Endothelial cell of umbilical vein (primary cell): ENCODE data around the gene SLC4A2.

ENCODE experiments used
- EZH2 ChIP-seq: IDR thresholded peaks from 2 replicates; pipeline ENCODE4 v1.6.1; 2012; ENCODE audit warnings: borderline replicate concordance, low read depth, mild to moderate bottlenecking, moderate library complexity, low read length, inconsistent platforms; ENCODE audit not compliant: severe bottlenecking
- GATA2 ChIP-seq: IDR thresholded peaks from 2 replicates; pipeline ENCODE4 v1.7.0; 2011; ENCODE audit warnings: low read depth, mild to moderate bottlenecking, moderate library complexity, mixed read lengths, low read length; ENCODE audit not compliant: insufficient read length, insufficient read depth
- POLR2A ChIP-seq: IDR thresholded peaks from 2 replicates; pipeline ENCODE4 v1.6.1; 2012; ENCODE audit warnings: low read depth, mild to moderate bottlenecking, control low read depth, low read length
- TF ChIP-seq, protein P1 (sequence below), 2 donors: IDR thresholded peaks; 1 replicate in 1 of 2; 2 replicates in 1 of 2; pipeline ENCODE4 v1.5.1; 2011; ENCODE audit warnings: low read length in 2 of 2, mild to moderate bottlenecking in 2 of 2, moderate library complexity in 2 of 2, control low read depth in 1 of 2, inconsistent platforms in 1 of 2, low read depth in 1 of 2; ENCODE audit not compliant: insufficient read depth in 1 of 2; ENCODE audit errors: extremely low read depth in 1 of 2

DNA sequence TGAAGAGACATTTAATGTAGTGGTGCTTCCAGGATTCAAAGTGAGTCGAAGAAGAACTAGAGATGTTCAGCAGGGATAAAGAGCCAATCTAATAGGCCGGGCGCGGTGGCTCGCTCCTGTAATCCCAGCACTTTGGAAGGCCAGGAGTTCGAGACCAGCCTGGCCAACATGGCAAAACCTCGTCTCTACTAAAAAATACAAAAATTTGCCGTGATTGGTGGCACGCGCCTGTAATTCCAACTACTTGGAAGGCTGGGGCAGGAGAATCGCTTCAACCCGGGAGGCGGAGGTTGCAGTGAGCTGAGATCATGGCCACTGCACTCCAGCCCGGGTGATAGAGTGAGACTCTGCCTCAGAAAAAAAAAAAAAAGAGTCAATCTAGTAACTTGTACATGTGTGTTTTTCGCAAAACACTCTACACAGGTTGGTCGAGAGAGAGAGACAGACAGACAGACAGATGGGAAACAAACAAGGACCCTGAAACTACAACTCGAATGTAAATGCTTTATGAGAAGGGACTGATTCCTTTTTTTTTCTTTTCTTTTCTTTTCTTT, 30.4 kb upstream of the SLC4A2 start:
- TF ChIP-seq, protein P1, sequence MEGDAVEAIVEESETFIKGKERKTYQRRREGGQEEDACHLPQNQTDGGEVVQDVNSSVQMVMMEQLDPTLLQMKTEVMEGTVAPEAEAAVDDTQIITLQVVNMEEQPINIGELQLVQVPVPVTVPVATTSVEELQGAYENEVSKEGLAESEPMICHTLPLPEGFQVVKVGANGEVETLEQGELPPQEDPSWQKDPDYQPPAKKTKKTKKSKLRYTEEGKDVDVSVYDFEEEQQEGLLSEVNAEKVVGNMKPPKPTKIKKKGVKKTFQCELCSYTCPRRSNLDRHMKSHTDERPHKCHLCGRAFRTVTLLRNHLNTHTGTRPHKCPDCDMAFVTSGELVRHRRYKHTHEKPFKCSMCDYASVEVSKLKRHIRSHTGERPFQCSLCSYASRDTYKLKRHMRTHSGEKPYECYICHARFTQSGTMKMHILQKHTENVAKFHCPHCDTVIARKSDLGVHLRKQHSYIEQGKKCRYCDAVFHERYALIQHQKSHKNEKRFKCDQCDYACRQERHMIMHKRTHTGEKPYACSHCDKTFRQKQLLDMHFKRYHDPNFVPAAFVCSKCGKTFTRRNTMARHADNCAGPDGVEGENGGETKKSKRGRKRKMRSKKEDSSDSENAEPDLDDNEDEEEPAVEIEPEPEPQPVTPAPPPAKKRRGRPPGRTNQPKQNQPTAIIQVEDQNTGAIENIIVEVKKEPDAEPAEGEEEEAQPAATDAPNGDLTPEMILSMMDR (IDR thresholded peaks at IDR 0.05; ENCODE audit: extremely low read depth in 1 of 2, insufficient read depth in 1 of 2, low read depth in 1 of 2, low read length in 2 of 2) = no peak
- TF ChIP-seq EZH2 = no peak
- TF ChIP-seq GATA2 = no peak
- no peak for TF ChIP-seq POLR2A
